SK-N-SH treated with all-trans-retinoic acid at 6 μM for 48 hours (cell line): ENCODE results near the gene TXN.

Experiments
- ATAC-seq: fragments of 200-7000 bp; cut with Tn5 transposase; 3 replicates; pipeline ENCODE4 v1.9.1; 2020; ENCODE audit warnings: mild to moderate bottlenecking, moderate library complexity
- ARNTL ChIP-seq: fragments of 450-650 bp; formaldehyde crosslinking; IDR thresholded peaks from 2 replicates; pipeline ENCODE4 v1.5.0; 2020; ENCODE audit warnings: low read depth, mild to moderate bottlenecking, moderate library complexity, borderline replicate concordance
- BACH2 ChIP-seq: fragments of 250-450 bp; sonication (Bioruptor Pico); IDR thresholded peaks from 2 replicates; pipeline ENCODE4 v1.9.0; 2021; ENCODE audit warnings: mild to moderate bottlenecking, borderline replicate concordance
- CREB5 ChIP-seq: fragments of 250-450 bp; sonication (Bioruptor Pico); IDR thresholded peaks from 2 replicates; pipeline ENCODE4 v1.5.1; 2020; ENCODE audit warnings: low read depth, mild to moderate bottlenecking, moderate library complexity
- CSDC2 ChIP-seq: fragments of 250-450 bp; sonication (Bioruptor Pico); IDR thresholded peaks from 2 replicates; pipeline ENCODE4 v1.5.0; 2020; ENCODE audit warnings: mild to moderate bottlenecking, moderate library complexity
- CSRNP3 ChIP-seq: fragments of 250-450 bp; sonication (Bioruptor Pico); IDR thresholded peaks from 2 replicates; pipeline ENCODE4 v1.5.1; 2021; ENCODE audit warnings: mild to moderate bottlenecking, moderate library complexity
- ESRRG ChIP-seq: fragments of 250-450 bp; sonication (Bioruptor Pico); IDR thresholded peaks from 2 replicates; pipeline ENCODE4 v1.6.1; 2021; ENCODE audit warnings: mild to moderate bottlenecking
- GLIS3 ChIP-seq: fragments of 250-450 bp; sonication (Bioruptor Pico); IDR thresholded peaks from 2 replicates; pipeline ENCODE4 v1.5.0; 2020; ENCODE audit warnings: mild to moderate bottlenecking, moderate library complexity
- ISL1 ChIP-seq: fragments of 250-450 bp; sonication (Bioruptor Pico); IDR thresholded peaks from 2 replicates; pipeline ENCODE4 v2.1.2; 2022; ENCODE audit warnings: mild to moderate bottlenecking, moderate library complexity
- OSR1 ChIP-seq: fragments of 250-450 bp; sonication (Bioruptor Pico); IDR thresholded peaks from 2 replicates; pipeline ENCODE4 v1.8.0; 2022; ENCODE audit warnings: moderate library complexity, mild to moderate bottlenecking, inconsistent platforms
- PATZ1 ChIP-seq: fragments of 250-450 bp; sonication (Bioruptor Pico); IDR thresholded peaks from 2 replicates; pipeline ENCODE4 v1.8.0; 2020; ENCODE audit warnings: mild to moderate bottlenecking, moderate library complexity, borderline replicate concordance
- POU6F1 ChIP-seq: fragments of 250-450 bp; sonication (Bioruptor Pico); IDR thresholded peaks from 2 replicates; pipeline ENCODE4 v1.8.0; 2021; ENCODE audit warnings: low read depth, mild to moderate bottlenecking, moderate library complexity, borderline replicate concordance
- PPARA ChIP-seq: fragments of 250-450 bp; sonication (Bioruptor Pico); IDR thresholded peaks from 2 replicates; pipeline ENCODE4 v1.5.0; 2020; ENCODE audit warnings: mild to moderate bottlenecking, borderline replicate concordance
- RARB ChIP-seq: fragments of 250-450 bp; sonication (Bioruptor Pico); IDR thresholded peaks from 2 replicates; pipeline ENCODE4 v1.8.0; 2021; ENCODE audit warnings: mild to moderate bottlenecking, moderate library complexity
- TCF4 ChIP-seq: fragments of 250-450 bp; sonication (Bioruptor Pico); IDR thresholded peaks from 2 replicates; pipeline ENCODE4 v1.8.0; 2021; ENCODE audit warnings: mild to moderate bottlenecking, moderate library complexity, borderline replicate concordance
- TOX ChIP-seq: fragments of 250-450 bp; sonication (Bioruptor Pico); IDR thresholded peaks from 2 replicates; pipeline ENCODE4 v1.8.0; 2021; ENCODE audit warnings: mild to moderate bottlenecking, moderate library complexity, borderline replicate concordance
- ZC3H10 ChIP-seq: fragments of 250-450 bp; sonication (Bioruptor Pico); IDR thresholded peaks from 2 replicates; pipeline ENCODE4 v1.5.1; 2021; ENCODE audit warnings: mild to moderate bottlenecking, moderate library complexity
- ZFP3 ChIP-seq: fragments of 250-450 bp; sonication (Bioruptor Pico); IDR thresholded peaks from 2 replicates; pipeline ENCODE4 v1.5.0; 2020; ENCODE audit warnings: mild to moderate bottlenecking, moderate library complexity
- ZFP30 ChIP-seq: fragments of 450-650 bp; formaldehyde crosslinking; IDR thresholded peaks from 2 replicates; pipeline ENCODE4 v1.5.0; 2022; ENCODE audit warnings: mild to moderate bottlenecking, moderate library complexity
- ZNF565 ChIP-seq: fragments of 450-650 bp; formaldehyde crosslinking; conservative IDR thresholded peaks from 2 replicates; pipeline ENCODE4 v1.5.0; 2020; ENCODE audit warnings: low read depth, mild to moderate bottlenecking, moderate library complexity
- ZNF70 ChIP-seq: fragments of 450-650 bp; formaldehyde crosslinking; IDR thresholded peaks from 2 replicates; pipeline ENCODE4 v1.5.0; 2020; ENCODE audit warnings: mild to moderate bottlenecking, moderate library complexity
- ZNF8 ChIP-seq: fragments of 450-650 bp; formaldehyde crosslinking; IDR thresholded peaks from 2 replicates; pipeline ENCODE4 v1.5.0; 2020; ENCODE audit warnings: mild to moderate bottlenecking, moderate library complexity
- TF ChIP-seq, protein P1 (sequence below): fragments of 250-450 bp; sonication (Bioruptor Pico); IDR thresholded peaks from 2 replicates; pipeline ENCODE4 v1.5.0; 2020; ENCODE audit warnings: mild to moderate bottlenecking, moderate library complexity

TXN gene

DNA sequence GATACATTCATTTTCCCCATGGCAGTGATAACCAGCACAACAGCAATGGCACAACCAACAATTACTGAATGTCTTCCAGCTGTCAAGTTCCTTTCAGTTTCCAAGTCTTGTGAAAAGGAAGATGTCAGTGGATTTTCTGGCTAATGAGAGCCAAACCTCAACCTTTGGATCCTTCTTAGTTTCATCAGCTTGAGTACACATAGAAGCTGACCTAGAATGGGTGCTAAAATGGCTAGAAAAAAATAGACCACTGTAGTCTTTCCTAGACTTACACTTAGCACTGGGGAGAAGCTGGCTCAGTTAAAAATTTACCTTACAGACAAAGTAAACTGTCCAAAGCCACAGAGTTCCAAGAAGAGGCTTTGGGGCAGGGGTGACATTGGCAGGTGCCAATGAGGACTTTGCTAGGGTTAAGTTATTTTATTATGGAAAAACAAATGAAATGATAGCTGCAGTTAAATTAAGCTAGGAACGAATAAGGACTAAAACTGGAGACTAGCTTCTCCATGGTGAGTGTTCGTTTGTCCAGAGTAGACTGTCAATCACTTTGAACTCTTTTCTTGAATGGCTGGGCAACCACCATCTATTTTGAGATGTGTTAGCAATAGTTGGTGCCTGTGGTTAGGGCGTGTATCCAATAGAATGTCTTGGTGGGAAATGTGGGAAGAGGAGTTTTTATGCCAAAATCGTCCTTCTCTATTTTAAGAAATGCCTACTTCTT is 25.9 kb upstream of the TXN start:
- ATAC-seq: no peak
- TF ChIP-seq CREB5 (CRISPR knock-in tag): no peak
- no peak for TF ChIP-seq BACH2 (CRISPR knock-in tag)
- no peak for TF ChIP-seq TOX (CRISPR knock-in tag)
- TF ChIP-seq CSRNP3 (CRISPR knock-in tag): no peak
- no peak for TF ChIP-seq GLIS3 (CRISPR knock-in tag)
- TF ChIP-seq OSR1 (CRISPR knock-in tag): no peak
- TF ChIP-seq ZFP30: no peak
- TF ChIP-seq ESRRG: no peak
- TF ChIP-seq ISL1 (CRISPR knock-in tag): no peak
- no peak for TF ChIP-seq ZC3H10 (CRISPR knock-in tag)
- TF ChIP-seq RARB (CRISPR knock-in tag): no peak
- no peak for TF ChIP-seq ARNTL
- no peak for TF ChIP-seq PATZ1 (CRISPR knock-in tag)
- TF ChIP-seq, all 23 proteins: peak for 0

- no peak for ATAC-seq
- TF ChIP-seq ZC3H10 (CRISPR knock-in tag) (no peak), POU6F1 (CRISPR knock-in tag) (no peak), BACH2 (CRISPR knock-in tag) (no peak), CREB5 (CRISPR knock-in tag) (no peak), TCF4 (CRISPR knock-in tag) (no peak), PATZ1 (CRISPR knock-in tag) (no peak), RARB (CRISPR knock-in tag) (no peak), ZFP30 (no peak), ZNF70 (CRISPR knock-in tag) (no peak), ZNF8 (CRISPR knock-in tag) (no peak), ISL1 (CRISPR knock-in tag) (no peak), CSRNP3 (CRISPR knock-in tag) (no peak), ESRRG (no peak), TOX (CRISPR knock-in tag) (no peak), ZNF565 (CRISPR knock-in tag) (no peak), ARNTL (no peak), PPARA (no peak), ZFP3 (CRISPR knock-in tag) (no peak), CSDC2 (no peak)
- TF ChIP-seq, protein P1, sequence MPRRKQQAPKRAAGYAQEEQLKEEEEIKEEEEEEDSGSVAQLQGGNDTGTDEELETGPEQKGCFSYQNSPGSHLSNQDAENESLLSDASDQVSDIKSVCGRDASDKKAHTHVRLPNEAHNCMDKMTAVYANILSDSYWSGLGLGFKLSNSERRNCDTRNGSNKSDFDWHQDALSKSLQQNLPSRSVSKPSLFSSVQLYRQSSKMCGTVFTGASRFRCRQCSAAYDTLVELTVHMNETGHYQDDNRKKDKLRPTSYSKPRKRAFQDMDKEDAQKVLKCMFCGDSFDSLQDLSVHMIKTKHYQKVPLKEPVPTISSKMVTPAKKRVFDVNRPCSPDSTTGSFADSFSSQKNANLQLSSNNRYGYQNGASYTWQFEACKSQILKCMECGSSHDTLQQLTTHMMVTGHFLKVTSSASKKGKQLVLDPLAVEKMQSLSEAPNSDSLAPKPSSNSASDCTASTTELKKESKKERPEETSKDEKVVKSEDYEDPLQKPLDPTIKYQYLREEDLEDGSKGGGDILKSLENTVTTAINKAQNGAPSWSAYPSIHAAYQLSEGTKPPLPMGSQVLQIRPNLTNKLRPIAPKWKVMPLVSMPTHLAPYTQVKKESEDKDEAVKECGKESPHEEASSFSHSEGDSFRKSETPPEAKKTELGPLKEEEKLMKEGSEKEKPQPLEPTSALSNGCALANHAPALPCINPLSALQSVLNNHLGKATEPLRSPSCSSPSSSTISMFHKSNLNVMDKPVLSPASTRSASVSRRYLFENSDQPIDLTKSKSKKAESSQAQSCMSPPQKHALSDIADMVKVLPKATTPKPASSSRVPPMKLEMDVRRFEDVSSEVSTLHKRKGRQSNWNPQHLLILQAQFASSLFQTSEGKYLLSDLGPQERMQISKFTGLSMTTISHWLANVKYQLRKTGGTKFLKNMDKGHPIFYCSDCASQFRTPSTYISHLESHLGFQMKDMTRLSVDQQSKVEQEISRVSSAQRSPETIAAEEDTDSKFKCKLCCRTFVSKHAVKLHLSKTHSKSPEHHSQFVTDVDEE (CRISPR knock-in tag): no peak
These were observed 21.9 kb upstream of the TXN start for GRCh38 chr9:110278080-110278707.
